GM19193 (cell line): Measurements from ENCODE around the gene TXNRD1.

Experiments used
- POLR2A ChIP-seq: IDR thresholded peaks from 4 replicates; pipeline ENCODE4 v1.6.1; 2011; ENCODE audit not compliant: insufficient read depth, insufficient read length; ENCODE audit errors: extremely low read depth

Gene TXNRD1

DNA sequence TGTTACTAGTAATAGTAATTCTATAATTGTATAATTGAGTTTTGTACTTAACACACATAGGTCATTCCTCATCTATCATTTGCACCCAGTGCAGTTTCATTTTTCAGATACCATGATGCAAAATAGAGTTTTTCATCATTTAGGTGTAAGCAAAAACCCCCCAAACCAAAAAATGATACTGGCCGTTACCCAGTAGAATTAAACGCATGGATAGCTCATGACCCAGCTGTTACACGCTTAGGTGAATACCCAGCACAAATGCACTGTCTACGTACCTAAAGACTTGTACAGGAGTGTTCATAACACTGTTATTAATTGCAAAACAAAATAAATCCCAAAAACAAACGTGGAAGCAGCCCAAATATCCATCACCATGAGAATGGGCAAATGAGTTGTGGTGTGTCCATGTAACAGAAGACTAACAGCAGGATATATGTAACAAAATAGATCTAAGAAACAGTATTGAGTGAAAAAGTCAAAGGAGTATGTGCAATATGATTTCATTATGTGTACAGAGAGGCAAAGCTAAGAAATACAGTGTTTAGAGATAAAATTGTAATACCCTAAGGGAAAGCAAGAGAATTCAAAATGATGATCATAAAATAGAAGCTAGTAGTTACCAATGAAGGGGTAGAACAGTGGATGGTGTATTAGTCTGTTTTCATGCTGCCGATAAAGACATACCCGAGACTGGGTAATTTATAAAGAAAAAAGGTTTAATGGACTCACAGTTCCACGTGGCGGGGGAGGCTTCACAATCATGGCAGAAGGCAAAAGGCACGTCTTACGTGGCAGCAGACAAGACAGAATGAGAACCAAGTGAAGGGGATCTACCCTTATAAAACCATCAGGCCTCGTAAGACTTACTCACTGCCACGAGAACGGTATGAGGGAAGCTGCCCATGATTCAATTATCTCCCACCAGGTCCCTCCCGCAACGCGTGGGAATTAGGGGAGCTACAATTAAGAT is 137.7 kb downstream of the TXNRD1 start:
- no peak for TF ChIP-seq POLR2A

DNA sequence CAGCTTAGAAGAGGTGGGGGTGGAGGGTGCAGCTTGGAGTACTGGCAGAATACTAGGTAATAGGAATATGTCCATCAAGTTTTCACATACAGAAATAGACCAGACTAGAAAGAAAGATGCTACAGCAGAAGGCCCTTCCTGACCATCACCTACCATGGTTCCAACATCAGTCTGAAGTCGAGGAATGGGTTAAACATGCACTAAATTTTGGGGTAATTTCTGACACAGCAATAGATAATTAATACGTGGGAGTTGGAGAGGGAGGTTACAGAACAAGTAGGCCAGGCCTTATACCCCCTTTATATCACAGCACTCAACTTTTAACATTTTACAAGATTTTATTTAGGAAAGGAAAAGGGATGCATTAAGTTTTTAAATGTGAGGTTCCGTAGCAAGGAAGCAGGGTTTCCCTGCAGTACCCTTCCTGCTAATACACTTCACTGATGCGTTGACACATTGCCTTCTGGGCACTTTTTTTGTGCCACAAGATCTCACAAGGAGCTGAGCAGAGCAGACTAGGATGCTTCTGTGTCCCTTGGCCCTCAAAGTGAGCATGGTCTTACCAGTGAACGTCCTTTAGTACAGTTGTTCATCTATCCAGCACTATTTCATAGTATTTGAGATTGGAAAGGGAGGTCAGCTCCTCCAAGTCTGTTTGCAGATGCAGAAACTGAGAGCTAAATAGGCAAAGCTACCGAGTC is 138.7 kb downstream of the TXNRD1 start:
- TF ChIP-seq POLR2A = no peak

DNA sequence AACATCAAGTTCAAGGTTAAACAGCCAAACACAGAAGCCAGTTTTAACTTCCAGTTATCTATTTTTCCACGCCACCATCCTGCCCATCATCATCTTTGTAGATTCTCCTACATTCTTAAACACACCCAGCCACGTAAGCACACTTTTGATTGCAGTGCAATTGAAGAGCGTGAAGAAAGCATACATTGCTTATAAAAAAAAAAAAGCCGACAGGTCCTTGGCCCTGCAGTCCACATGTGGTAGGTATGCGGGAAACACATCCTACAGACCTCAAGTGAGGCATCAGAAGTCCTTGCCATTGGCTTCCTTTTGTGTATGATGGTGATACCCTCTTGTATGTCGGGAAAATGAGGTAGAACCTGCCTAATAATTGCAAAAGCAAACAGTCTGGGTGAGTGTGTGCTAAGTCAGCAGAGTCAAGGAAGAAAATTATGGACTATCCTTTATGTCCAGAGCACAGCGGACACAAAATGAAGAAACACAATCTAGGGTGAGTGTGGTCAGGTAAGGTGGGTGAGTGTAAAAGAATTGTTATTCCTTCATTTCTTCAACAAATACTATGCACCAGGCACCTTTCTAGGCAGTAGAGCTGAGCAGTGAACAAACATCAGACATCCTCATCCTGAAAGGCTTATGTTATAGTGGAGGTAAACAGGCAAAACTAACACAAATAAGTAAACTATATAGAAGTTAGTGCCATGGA is 139.4 kb downstream of the TXNRD1 start:
- TF ChIP-seq POLR2A = no peak

DNA sequence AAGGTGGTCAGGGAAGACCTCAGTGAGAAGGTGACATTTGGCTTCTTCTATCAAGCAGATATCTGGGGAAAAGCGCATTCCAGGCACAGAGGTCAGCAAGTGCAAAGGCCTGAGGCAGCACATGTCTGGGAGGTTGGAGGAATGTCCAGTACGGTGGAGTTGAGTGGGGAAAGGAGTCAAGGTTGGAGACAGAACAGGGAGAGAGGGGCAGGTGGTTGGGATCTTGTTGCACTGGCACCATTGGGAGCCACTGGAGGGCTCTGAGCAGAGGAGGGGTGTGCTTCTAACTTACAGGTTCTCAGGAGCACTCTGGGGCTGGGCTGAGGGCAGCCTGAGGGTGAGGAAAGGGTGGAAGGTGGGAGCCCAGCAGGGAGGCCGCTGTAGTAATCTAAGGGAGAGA is 140.1 kb downstream of the TXNRD1 start:
- TF ChIP-seq POLR2A = no peak

DNA sequence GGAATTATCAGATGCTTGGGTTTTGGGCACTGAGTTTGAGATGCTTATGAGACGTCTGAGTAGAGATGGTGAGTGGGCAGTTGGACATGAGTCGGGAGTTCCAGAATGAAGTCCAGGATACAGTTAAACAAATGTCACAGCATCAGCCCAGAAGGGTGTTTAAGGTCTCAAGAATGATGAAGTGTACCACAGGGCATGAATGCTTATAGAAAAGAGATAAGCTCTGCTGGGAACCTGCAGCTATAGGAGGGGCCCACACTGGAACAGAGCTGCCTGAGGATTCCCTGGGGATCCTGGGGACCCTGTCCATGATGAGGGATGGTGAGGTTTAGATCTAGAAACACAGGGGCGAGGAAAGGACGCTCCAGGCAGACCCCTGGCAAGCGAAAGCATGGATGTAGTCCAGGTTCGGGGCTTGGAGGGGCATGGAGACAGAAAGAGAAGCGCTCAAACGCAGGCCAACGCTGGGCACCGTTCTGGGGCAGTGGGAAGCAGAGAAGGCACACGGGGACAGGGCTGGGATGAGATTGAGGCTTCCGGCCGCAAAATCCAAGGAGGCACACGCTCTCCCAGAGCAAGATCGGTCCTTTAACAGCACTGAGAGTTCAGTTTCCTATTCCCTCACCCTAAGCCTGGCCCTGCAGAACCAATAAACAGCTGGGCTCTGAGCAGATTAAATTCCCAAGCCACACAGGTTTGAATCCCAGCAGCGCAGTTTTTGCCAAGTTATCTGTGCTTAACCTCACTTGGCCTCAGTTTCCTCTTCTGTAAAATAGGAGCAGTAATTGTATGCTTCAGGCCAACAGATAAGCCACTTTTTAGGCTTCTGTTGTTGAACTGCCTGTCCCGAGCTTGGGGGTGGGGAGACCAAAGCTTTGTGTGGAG is 140.9 kb downstream of the TXNRD1 start:
- no peak for TF ChIP-seq POLR2A

DNA sequence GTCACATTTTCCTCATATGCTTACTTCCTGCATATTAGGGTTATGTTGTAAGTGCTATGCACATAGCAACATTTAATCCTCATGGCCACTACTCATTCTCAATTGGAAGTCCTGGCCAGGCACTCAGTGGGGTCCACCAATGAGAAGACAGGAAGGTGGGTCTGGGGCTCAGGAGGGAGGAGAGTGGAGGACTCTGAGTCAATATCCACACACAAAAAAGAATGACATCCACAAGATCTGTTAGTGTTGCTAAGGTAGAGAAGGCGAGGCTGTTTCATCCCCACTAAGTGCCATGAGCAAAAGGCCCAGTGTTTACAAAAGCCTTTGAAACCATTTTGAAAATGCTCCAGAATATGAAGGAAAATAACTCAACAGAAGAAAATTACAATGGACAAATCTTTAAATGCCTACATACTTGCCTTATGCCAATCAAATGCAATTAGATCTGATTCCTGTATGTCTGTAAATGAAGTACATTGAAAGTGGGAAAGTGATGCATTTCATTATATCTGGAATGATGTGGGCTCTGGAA is 141.9 kb downstream of the TXNRD1 start:
- TF ChIP-seq POLR2A = no peak

DNA sequence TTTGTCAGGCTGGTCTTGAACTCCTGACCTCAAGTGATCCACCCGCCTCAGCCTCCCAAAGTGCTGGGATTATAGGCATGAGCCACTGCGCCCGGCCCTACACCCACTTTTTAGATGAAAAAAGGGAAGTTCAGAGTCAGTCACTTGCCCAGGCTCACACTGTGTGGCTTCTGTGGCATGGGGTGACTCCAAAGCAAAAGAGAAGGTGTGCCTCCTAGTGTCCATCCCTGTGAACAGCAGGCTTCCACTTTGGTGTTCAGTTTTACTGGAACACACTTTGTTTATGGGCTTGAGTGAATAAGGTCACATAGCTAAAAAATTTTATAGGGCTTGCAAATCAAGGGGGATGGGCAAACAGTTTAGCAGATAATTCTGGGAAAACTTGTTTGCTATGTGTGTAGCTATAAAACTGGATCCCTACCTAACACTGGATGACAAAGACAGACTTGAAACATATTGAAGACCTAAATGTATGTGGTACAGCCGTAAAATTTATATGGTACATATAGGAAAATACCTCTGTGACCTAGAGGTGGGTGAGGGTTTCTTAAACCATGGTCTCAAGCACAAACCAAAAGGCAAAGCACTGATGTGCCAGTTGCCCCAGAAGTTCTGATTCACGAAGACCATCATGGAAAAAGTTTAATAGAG is 142.9 kb downstream of the TXNRD1 start:
- no peak for TF ChIP-seq POLR2A

DNA sequence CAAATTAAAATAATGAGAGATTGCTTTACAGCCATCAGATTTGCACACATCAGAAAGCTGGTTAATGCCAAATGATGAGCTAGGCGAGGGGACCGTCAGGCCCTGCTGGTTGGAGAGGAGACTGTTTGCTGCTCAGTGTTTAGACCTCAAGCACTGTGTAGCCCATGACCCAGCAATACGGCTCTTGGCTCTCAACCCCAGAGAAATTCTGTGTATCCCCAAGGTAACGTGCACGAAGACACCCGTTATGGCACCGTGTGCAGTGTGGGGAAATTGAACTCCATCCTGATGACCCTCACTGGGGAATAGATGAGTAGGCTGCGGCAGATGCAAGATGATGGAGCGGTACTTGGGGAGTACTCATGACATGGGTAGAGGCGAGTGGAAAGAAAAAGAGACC is 143.6 kb downstream of the TXNRD1 start:
- TF ChIP-seq POLR2A = no peak

DNA sequence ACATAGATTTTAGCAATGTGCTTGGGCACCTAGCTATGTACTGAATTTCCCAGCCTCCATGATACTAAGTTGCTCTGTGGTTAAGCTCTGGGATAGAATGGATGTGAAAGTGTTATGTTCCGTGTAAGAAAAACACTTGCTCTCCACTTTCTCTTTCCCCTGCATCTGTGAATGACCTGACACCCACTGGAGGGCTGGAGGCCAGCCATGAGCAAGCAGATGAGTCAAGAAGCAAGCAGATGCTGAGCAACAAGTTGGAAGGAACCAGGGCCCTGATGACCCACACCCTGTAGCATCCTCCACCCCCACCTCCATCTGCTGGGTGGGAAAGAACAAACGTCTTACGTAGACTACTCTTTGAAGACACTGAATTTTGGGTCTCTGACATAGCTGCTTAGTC is 144.6 kb downstream of the TXNRD1 start:
- no peak for TF ChIP-seq POLR2A

DNA sequence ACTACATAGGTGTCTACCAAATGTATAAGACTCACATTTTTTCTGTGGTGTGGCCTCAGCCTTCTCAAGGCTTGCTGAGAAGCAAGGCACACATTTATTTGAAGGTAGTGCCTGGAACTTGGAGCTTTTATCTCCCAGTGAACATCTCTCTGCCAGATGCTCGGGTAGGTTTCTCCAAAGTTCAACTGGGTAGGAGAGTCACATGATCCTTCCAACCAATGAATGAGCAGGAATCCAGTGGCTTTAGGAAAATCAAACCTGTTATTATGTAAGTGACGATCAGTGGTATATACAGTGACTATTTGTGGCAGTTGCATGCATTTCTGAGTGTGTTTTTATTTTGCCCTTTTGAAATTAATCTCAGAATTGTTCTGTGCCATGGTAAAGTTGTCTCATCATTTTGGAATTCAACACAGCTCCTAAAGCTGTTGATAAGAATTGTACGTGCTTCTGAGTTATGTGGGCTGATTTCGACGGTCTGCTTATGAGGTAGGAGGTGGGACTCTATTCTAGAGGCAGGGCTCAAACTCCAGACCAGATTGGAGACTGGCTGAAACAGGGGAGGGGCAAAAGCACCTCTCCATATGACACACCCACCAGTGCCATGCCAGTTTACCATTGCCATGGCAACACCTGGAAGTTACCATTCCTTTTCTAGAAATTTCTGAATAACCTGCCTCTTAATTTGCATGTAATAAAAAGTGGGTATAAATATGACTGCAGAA is 145.6 kb downstream of the TXNRD1 start:
- no peak for TF ChIP-seq POLR2A

DNA sequence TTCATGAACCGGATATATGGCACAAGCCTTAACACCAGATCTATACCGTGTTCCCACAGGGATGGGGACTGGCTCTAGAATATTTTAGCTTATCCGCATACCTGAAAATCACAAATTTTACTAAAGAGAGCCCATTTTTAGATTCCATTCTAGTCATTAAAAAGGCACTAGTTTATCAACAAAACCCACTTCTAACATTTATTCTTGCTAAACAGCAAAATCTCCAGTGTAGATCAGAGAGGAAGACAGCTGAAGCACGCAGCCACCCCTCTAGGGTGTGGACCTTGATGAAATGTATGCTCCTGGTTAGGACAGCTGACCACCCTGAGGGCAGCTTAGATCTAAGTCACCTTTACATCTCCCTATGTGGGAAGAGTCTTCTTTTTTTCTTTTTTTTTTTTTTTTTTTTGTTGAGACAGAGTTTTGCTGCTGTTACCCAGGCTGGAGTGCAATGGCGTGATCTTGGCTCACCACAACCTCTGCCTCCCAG is 150.4 kb downstream of the TXNRD1 start:
- TF ChIP-seq POLR2A = no peak

DNA sequence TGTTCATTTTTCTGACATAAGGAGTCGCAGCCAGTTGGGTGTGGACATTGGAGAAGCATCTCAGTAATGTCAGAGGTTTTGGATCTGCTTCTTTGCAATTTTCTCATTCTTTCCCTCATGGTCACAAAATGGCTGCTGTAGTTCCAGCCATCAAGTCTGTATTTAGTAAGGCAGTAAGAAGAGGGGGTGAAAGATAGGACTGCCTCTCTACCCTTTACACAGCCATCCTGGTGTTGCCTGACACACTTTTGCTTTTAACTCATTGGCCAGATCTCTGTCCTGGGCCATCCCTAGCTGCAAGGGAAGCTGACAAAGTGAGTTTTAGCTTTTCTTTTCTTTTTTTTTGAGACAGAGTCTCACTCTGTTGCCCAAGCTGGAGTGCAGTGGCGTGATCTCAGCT is 154.1 kb downstream of the TXNRD1 start:
- TF ChIP-seq POLR2A = no peak

DNA sequence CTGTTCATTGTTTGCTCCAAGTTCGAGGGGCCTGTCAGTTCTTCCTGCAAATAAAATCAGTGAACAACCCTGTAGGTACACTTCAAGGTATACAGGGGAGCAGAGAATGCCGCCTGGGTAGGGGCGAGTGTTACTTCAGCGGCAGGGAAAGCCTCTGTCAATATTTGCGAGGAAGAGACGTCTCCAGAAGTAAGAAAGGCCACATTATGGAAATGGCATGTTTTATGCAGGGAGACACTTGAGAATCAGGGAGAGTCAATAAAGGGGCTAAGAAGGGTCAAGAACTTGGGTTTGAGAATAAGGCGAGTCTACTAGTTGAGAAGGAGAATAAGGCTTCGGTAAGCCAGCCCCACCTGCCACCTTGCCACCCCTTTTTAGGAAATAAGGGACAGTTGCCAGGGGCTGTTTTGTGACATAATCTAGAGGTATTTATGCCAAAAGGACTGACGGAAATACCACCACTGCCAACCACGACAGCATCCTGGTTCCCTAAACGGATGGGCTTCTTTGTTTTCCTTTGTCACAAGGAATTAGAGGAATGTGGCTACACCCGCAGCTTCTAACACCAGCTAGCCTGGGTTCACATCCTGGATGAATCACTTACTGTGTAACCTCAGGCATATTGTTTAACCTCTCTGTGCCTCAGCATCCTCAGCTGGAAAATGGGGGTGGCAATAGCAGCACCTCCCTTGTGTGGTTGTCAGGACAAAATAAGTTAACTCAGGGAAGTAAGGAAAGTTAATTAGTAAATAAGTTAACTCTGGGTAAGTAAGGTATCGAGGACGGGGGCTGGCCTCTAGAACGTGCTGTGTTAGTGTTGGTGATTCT is 155.7 kb downstream of the TXNRD1 start:
- TF ChIP-seq POLR2A = no peak
